IMR-90 (cell line): ENCODE measurements around the gene ADAM12. TPM values are rescaled to one million over a fixed set of nuclear protein-coding genes. Genes with fewer than 3 reads are reported as not detected.

ENCODE experiments used
- ATAC-seq: fragments of 200-7000 bp; cut with Tn5 transposase; 2 replicates; pipeline ENCODE4 v1.9.1; 2020; ENCODE audit warnings: low read depth, mild to moderate bottlenecking, moderate library complexity
- BruUV-seq: library from RNA; stranded (reverse); fragments of 400-500 nt; replicated peaks from 2 replicates; lab custom pipeline; 2021; lab: Mats Ljungman, UMichigan
- CTCF ChIA-PET: fragments of 300-600 bp; formaldehyde crosslinking; extraction: SDS; loops from one replicate; lab custom pipeline; 2021; ENCODE audit warnings: antibody characterized with exemption; lab: Yijun Ruan, JAX
- POLR2A ChIA-PET: fragments of 300-600 bp; sonication (Branson Sonifier 250); formaldehyde crosslinking; loops from one replicate; lab custom pipeline; 2022; ENCODE audit warnings: antibody characterized with exemption; ENCODE audit not compliant: unreplicated experiment; lab: Charles Lee
- DNase-seq: peaks from one replicate; pipeline ENCODE4 v3.0.0; 2013
- H2AFZ ChIP-seq: replicated peaks from 2 replicates; pipeline ENCODE3; 2013; ENCODE audit warnings: low read length, mild to moderate bottlenecking; ENCODE audit not compliant: poor library complexity
- H2AK5ac ChIP-seq: 2 replicates; pipeline ENCODE4 v1.6.1; 2013; ENCODE audit warnings: low read depth, low read length, inconsistent platforms
- H2AK9ac ChIP-seq: replicated peaks from 2 replicates; pipeline ENCODE3; 2013; ENCODE audit warnings: mild to moderate bottlenecking, low read depth, low read length, moderate library complexity; ENCODE audit not compliant: poor library complexity
- H2BK120ac ChIP-seq: 2 replicates; pipeline ENCODE4 v1.6.1; 2013; ENCODE audit warnings: low read depth, low read length, inconsistent platforms
- H2BK15ac ChIP-seq: 3 replicates; pipeline ENCODE4 v1.6.1; 2013; ENCODE audit warnings: low read depth, low read length, inconsistent platforms
- H2BK20ac ChIP-seq: 2 replicates; pipeline ENCODE4 v1.6.1; 2013; ENCODE audit warnings: low read depth, mild to moderate bottlenecking, inconsistent platforms, low read length, moderate library complexity
- H2BK5ac ChIP-seq: 2 replicates; pipeline ENCODE4 v1.6.1; 2013; ENCODE audit warnings: mild to moderate bottlenecking, low read depth, low read length, inconsistent platforms; ENCODE audit not compliant: poor library complexity, severe bottlenecking
- H3K14ac ChIP-seq: replicated peaks from 2 replicates; pipeline ENCODE4 v1.6.1; 2013; ENCODE audit warnings: low read depth, low read length, inconsistent platforms
- H3K18ac ChIP-seq: 2 replicates; pipeline ENCODE4 v1.6.1; 2013; ENCODE audit warnings: low read depth, low read length, control low read depth
- H3K23ac ChIP-seq: 2 replicates; pipeline ENCODE4 v1.6.1; 2013; ENCODE audit warnings: low read depth, low read length, inconsistent platforms
- H3K27ac ChIP-seq: 2 replicates; pipeline ENCODE4 v1.5.1; 2013; ENCODE audit warnings: mild to moderate bottlenecking, control low read depth, low read length; ENCODE audit not compliant: insufficient read depth
- H3K27me3 ChIP-seq: 2 replicates; pipeline ENCODE4 v1.6.1; 2013; ENCODE audit warnings: low read length; ENCODE audit not compliant: control insufficient read depth, insufficient read depth
- H3K36me3 ChIP-seq: 2 replicates; pipeline ENCODE4 v1.6.1; 2013; ENCODE audit warnings: low read length, mixed read lengths; ENCODE audit not compliant: control insufficient read depth, insufficient read depth
- H3K4ac ChIP-seq: 2 replicates; pipeline ENCODE4 v1.6.1; 2013; ENCODE audit warnings: low read depth, low read length, inconsistent platforms
- H3K4me1 ChIP-seq: 2 replicates; pipeline ENCODE4 v1.6.1; 2013; ENCODE audit warnings: low read length, mixed read lengths; ENCODE audit not compliant: control insufficient read depth, insufficient read depth
- H3K4me2 ChIP-seq: 2 replicates; pipeline ENCODE4 v1.6.1; 2013; ENCODE audit warnings: low read depth, mild to moderate bottlenecking, control low read depth, low read length, moderate library complexity
- H3K4me3 ChIP-seq: 2 replicates; pipeline ENCODE4 v1.5.1; 2013; ENCODE audit warnings: low read depth, mild to moderate bottlenecking, control low read depth, low read length, moderate library complexity; ENCODE audit not compliant: insufficient read depth
- H3K56ac ChIP-seq: 2 replicates; pipeline ENCODE4 v1.6.1; 2013; ENCODE audit warnings: low read length, inconsistent platforms; ENCODE audit not compliant: insufficient read depth; ENCODE audit errors: extremely low read depth
- H3K79me1 ChIP-seq, 2 experiments: 2 replicates each; pipeline ENCODE4 v1.6.1; 2013; ENCODE audit warnings: low read length in 2 of 2, inconsistent platforms in 1 of 2, low read depth in 1 of 2
- H3K9ac ChIP-seq: 2 replicates; pipeline ENCODE4 v1.6.1; 2013; ENCODE audit warnings: low read depth, low read length, control low read depth
- H3K9me1 ChIP-seq: 2 replicates; pipeline ENCODE4 v1.6.1; 2013; ENCODE audit warnings: low read length, inconsistent platforms; ENCODE audit not compliant: insufficient read depth
- H3K9me3 ChIP-seq: 2 replicates; pipeline ENCODE4 v1.6.1; 2013; ENCODE audit warnings: low read length; ENCODE audit not compliant: control insufficient read depth, insufficient read depth
- H4K20me1 ChIP-seq: 2 replicates; pipeline ENCODE4 v1.6.1; 2013; ENCODE audit warnings: low read length, inconsistent platforms; ENCODE audit not compliant: insufficient read depth
- H4K5ac ChIP-seq: 2 replicates; pipeline ENCODE4 v1.6.1; 2013; ENCODE audit warnings: mild to moderate bottlenecking, low read depth, low read length, control low read depth
- H4K8ac ChIP-seq, 2 experiments: 2 replicates each; pipeline ENCODE4 v1.6.1; 2013; ENCODE audit warnings: low read depth in 2 of 2, low read length in 2 of 2, control low read depth in 1 of 2, inconsistent platforms in 1 of 2
- H4K91ac ChIP-seq: 2 replicates; pipeline ENCODE4 v1.6.1; 2013; ENCODE audit warnings: low read depth, low read length, inconsistent platforms; ENCODE audit not compliant: insufficient read depth
- BHLHE40 ChIP-seq: fragments of 150-350 bp; IDR thresholded peaks from 2 replicates; pipeline ENCODE4 v1.6.1; 2016; ENCODE audit warnings: mild to moderate bottlenecking, low read depth, low read length
- CEBPB ChIP-seq: IDR thresholded peaks from 2 replicates; pipeline ENCODE4 v1.6.1; 2012; ENCODE audit warnings: low read depth, low read length, improper control_type of control experiment
- CTCF ChIP-seq: conservative IDR thresholded peaks from 2 replicates; pipeline ENCODE4 v1.5.1; 2012; ENCODE audit warnings: mild to moderate bottlenecking, low read depth, low read length, improper control_type of control experiment
- FOS ChIP-seq: fragments of 150-350 bp; IDR thresholded peaks from 2 replicates; pipeline ENCODE4 v1.6.1; 2016; ENCODE audit warnings: low read depth, low read length
- MAFK ChIP-seq: IDR thresholded peaks from 2 replicates; pipeline ENCODE4 v1.6.1; 2012; ENCODE audit warnings: low read depth, low read length, improper control_type of control experiment
- MXI1 ChIP-seq: IDR thresholded peaks from 2 replicates; pipeline ENCODE4 v1.6.1; 2012; ENCODE audit warnings: low read depth, mild to moderate bottlenecking, low read length, moderate library complexity, borderline replicate concordance
- POLR2A ChIP-seq: IDR thresholded peaks from 2 replicates; pipeline ENCODE4 v1.6.1; 2012; ENCODE audit warnings: mild to moderate bottlenecking, low read depth, low read length
- RAD21 ChIP-seq: IDR thresholded peaks from 2 replicates; pipeline ENCODE4 v1.6.1; 2012; ENCODE audit warnings: low read length, improper control_type of control experiment
- RCOR1 ChIP-seq: IDR thresholded peaks from 2 replicates; pipeline ENCODE4 v1.6.1; 2012; ENCODE audit warnings: mild to moderate bottlenecking, low read length, improper control_type of control experiment; ENCODE audit not compliant: insufficient replicate concordance
- WGBS, 2 experiments: methylation state at CpG; one replicate each; pipeline versions ENCODE4 v1.1.5 to v1.1.7; 2013; ENCODE audit warnings: missing lambda C conversion rate in 2 of 2; ENCODE audit not compliant: insufficient read length in 1 of 2; ENCODE audit errors: extremely low coverage in 2 of 2; 5-methylcytosine and 5-hydroxymethylcytosine counted together
- dilution Hi-C: fragments of 300-500 bp; cut with HindIII; formaldehyde crosslinking; loops from one replicate; pipeline ENCODE4 v1.14.3; 2018; ENCODE audit warnings: low sequenced_read_pairs; ENCODE audit not compliant: unreplicated experiment
- in situ Hi-C: fragments of 300-500 bp; cut with MboI; formaldehyde crosslinking; loops from 3 replicates; pipeline ENCODE4 v1.14.3; 2019; ENCODE audit warnings: low sequenced_read_pairs, inconsistent platforms, mixed read lengths
- intact Hi-C: fragments of 100-400 bp; cut with micrococcal nuclease; formaldehyde crosslinking; loops from 2 replicates; pipeline ENCODE4 v1.10.0; 2022
- polyA plus RNA-seq, 3 experiments: library from polyadenylated mRNA; depleted of rRNA; stranded (reverse); fragments of >200 nt; gene quantifications; 2 replicates each; pipeline ENCODE4 v1.2.3, GENCODE V29; 2012; ENCODE audit warnings: low replicate concordance in 1 of 3
- total RNA-seq: library from RNA; depleted of rRNA; stranded (reverse); fragments of >200 nt; gene quantifications from 2 replicates; pipeline ENCODE4 v1.2.3, GENCODE V29; 2012

The ADAM12 gene
- total and polyA plus RNA-seq, 2 of the 4 experiments (the other 2 are of a cell fraction): 9.6 to 10.2 TPM

DNA sequence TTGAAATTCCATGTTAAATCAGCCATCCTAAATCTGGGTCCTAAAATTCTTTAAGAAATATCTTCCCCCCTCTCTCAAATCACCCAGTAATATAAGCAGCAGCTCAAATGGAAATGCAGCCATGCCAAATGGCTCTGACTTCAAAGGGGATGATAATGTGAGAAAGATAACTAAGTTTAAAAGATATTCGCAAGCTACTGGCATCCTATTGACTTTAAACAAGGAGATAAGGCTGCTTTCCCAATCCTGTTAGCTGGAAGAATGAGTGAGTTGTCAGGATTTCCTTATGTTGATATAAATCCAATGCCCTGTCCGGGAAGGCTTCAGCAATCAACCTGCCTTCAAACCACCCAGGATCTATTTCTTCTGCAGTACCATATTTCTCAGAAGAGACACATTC lies 320.0 kb downstream of the ADAM12 start:
- H3K27ac ChIP-seq: no peak overlapping the region
- no peaks in the 10 kb centered on the region for H3K36me3 ChIP-seq
- DNase-seq (no peak), ATAC-seq (no peak)
- no peak for TF ChIP-seq RAD21
- no peak for TF ChIP-seq BHLHE40
- no peak for TF ChIP-seq RCOR1
- TF ChIP-seq CTCF: no peak
- TF ChIP-seq FOS: no peak
- TF ChIP-seq MAFK: no peak
- no peak for TF ChIP-seq POLR2A
- no peak for TF ChIP-seq CEBPB
- no peak for TF ChIP-seq MXI1
- H3K79me1 ChIP-seq: no peaks in the 10 kb centered on the region
- H2BK5ac ChIP-seq: no peak overlapping the region
- no peak overlapping the region for H3K23ac ChIP-seq
- no peaks in the 10 kb centered on the region for H4K20me1 ChIP-seq
- POLR2A ChIA-PET: no interaction called here
- dilution Hi-C loops (no loop called here), in situ Hi-C loops (no loop called here), intact Hi-C loops (loop anchor here (10.0 kb wide), 1 partner anchor 316 kb away; the partner anchor contains the start of gene ADAM12)
- WGBS, 2 experiments: no CpG with 5 or more reads among the region's 2 CpGs
- H2AFZ ChIP-seq: no peak overlapping the region
- no peak overlapping the region for H2BK120ac ChIP-seq
- H3K9me1 ChIP-seq: peaks cover 8% of the 10 kb centered on the region; the same call in 1 of the 2 replicates
- no peak overlapping the region for H4K8ac ChIP-seq
- no peak overlapping the region for H3K9ac ChIP-seq
- H3K18ac ChIP-seq: no peak overlapping the region
- peaks cover 3% of the 10 kb centered on the region; the same call in 1 of the 2 replicates for H3K27me3 ChIP-seq
- no TSS peak for BruUV-seq
- peaks cover 6% of the 10 kb centered on the region for H3K4me1 ChIP-seq
- no peaks in the 10 kb centered on the region for H3K9me3 ChIP-seq
- no peak overlapping the region for H3K14ac ChIP-seq
- no peak overlapping the region for H4K91ac ChIP-seq
- H3K4me3 ChIP-seq: no peak overlapping the region
- H3K56ac ChIP-seq: no peak overlapping the region
- H4K5ac ChIP-seq: no peak overlapping the region
- H2AK9ac ChIP-seq: no peak overlapping the region
- H2BK20ac ChIP-seq: no peak overlapping the region
- no peak overlapping the region for H2BK15ac ChIP-seq
- H3K4ac ChIP-seq: no peak overlapping the region
- CTCF ChIA-PET: no interaction called here
- no peak overlapping the region for H2AK5ac ChIP-seq
- H3K4me2 ChIP-seq: no peak overlapping the region
